Activated naive CD8-positive, alpha-beta T cell treated with anti-CD3 and anti-CD28 coated beads, Interleukin-2, amount 10 ng/mL, durations not matched to agents 7 days and 5 days (primary cell): ENCODE measurements around the gene DDAH2. TPM values are rescaled to one million over a fixed set of nuclear protein-coding genes. Genes with fewer than 3 reads are reported as not detected.

ENCODE experiments used
- ATAC-seq: fragments of 150-1000 bp; cut with Tn5 transposase; one replicate; pipeline ENCODE4 v1.10.0; 2021; ENCODE audit warnings: low read depth, moderate library complexity
- POLR2A ChIA-PET: fragments of 350-600 bp; sonication (Branson Sonifier 250); formaldehyde crosslinking; loops from one replicate; lab custom pipeline; 2021; ENCODE audit warnings: antibody characterized with exemption; lab: Charles Lee
- DNase-seq: peaks from one replicate; pipeline ENCODE4 v3.0.0; 2021
- H3K27ac Mint-ChIP-seq: one replicate; pipeline ENCODE4 v1.8.0; 2022; ENCODE audit warnings: mild to moderate bottlenecking, mixed read lengths
- H3K27me3 Mint-ChIP-seq: one replicate; pipeline ENCODE4 v1.8.0; 2022; ENCODE audit warnings: mild to moderate bottlenecking, moderate library complexity, mixed read lengths
- H3K36me3 Mint-ChIP-seq: one replicate; pipeline ENCODE4 v1.8.0; 2021; ENCODE audit warnings: mild to moderate bottlenecking, mixed read lengths
- H3K4me1 Mint-ChIP-seq: one replicate; pipeline ENCODE4 v1.8.0; 2021; ENCODE audit warnings: mixed read lengths
- H3K4me3 Mint-ChIP-seq: one replicate; pipeline ENCODE4 v1.8.0; 2022; ENCODE audit warnings: mild to moderate bottlenecking, moderate library complexity, mixed read lengths
- H3K9me3 Mint-ChIP-seq: one replicate; pipeline ENCODE4 v1.8.0; 2021; ENCODE audit warnings: mixed read lengths
- total RNA-seq, 2 experiments: library from RNA; stranded (reverse); gene quantifications; one replicate each; pipeline ENCODE4 v1.2.3, GENCODE V29; 2021

The DDAH2 gene
- total RNA-seq, 2 experiments from 2014 or later: 28.3 to 29.1 TPM

GRCh38 chr6:31725502-31726350 lies 3.4 kb downstream of the DDAH2 start:
- POLR2A ChIA-PET: interaction anchor here (0.7 to 9.4 kb wide), 5 partner anchors 12 to 66 kb away, joined by 3 to 137 read pairs (median 3); partner anchors contain the start of genes ABHD16A, CLIC1, GPANK1 and MSH5
- H3K4me1 Mint-ChIP-seq: peaks cover 47% of the 10 kb centered on the region
- ATAC-seq: no peak
- peaks cover 24% of the 10 kb centered on the region for H3K36me3 Mint-ChIP-seq
- no peaks in the 10 kb centered on the region for H3K27me3 Mint-ChIP-seq
- H3K27ac Mint-ChIP-seq: peak overlapping the region; percentile 5
- no peak overlapping the region for H3K4me3 Mint-ChIP-seq
- DNase-seq: no peak
- no peaks in the 10 kb centered on the region for H3K9me3 Mint-ChIP-seq

GRCh38 chr6:31723980-31724691 lies 5.0 kb downstream of the DDAH2 start:
- Mint-ChIP-seq H3K27me3 (peaks cover 3% of the 10 kb centered on the region), H3K36me3 (peaks cover 16% of the 10 kb centered on the region), H3K27ac (peak overlapping the region; percentile 85), H3K4me3 (peak overlapping the region; percentile 69), H3K9me3 (no peaks in the 10 kb centered on the region), H3K4me1 (peaks cover 39% of the 10 kb centered on the region)
- ATAC-seq: no peak
- no peak for DNase-seq
- POLR2A ChIA-PET: interaction anchor here (1.0 to 9.4 kb wide), 7 partner anchors 10 to 103 kb away, joined by 3 to 137 read pairs (median 4); partner anchors contain the start of genes ABHD16A, CLIC1, GPANK1 and HSPA1B

- peaks cover 16% of the 10 kb centered on the region for H3K36me3 Mint-ChIP-seq
- H3K4me1 Mint-ChIP-seq: peaks cover 35% of the 10 kb centered on the region
- peak within 1 kb of the TSS; percentile 85 for H3K27ac Mint-ChIP-seq
- H3K27me3 Mint-ChIP-seq: peaks cover 3% of the 10 kb centered on the region
- H3K4me3 Mint-ChIP-seq: peak within 1 kb of the TSS; percentile 69
- ATAC-seq (peak; percentile 55), DNase-seq (peak; percentile 51)
- POLR2A ChIA-PET: interaction anchor here (0.9 to 9.4 kb wide), 9 partner anchors 9 to 104 kb away, joined by 3 to 137 read pairs (median 4); partner anchors contain the start of genes ABHD16A, CLIC1, GPANK1 and HSPA1B
- no peaks in the 10 kb centered on the region for H3K9me3 Mint-ChIP-seq
Observed at GRCh38 chr6:31723245-31723979, 5.7 kb downstream of the DDAH2 start, which contains the start of gene MPIG6B. TSS of gene MPIG6B (plus strand) at chr6:31723373. CDS start at chr6:31723384, 11 bp downstream.

- no peak for DNase-seq
- H3K4me1 Mint-ChIP-seq: peaks cover 27% of the 10 kb centered on the region
- H3K27me3 Mint-ChIP-seq: peaks cover 6% of the 10 kb centered on the region
- peaks cover 16% of the 10 kb centered on the region for H3K36me3 Mint-ChIP-seq
- ATAC-seq: no peak
- POLR2A ChIA-PET: interaction anchor here (0.7 to 2.6 kb wide), 5 partner anchors 8 to 498 kb away, joined by 3 to 8 read pairs (median 7); partner anchors contain the start of gene MSH5
- H3K27ac Mint-ChIP-seq: peak overlapping the region; percentile 42
- no peaks in the 10 kb centered on the region for H3K9me3 Mint-ChIP-seq
- H3K4me3 Mint-ChIP-seq: no peak overlapping the region
Observed at GRCh38 chr6:31722173-31722572, 6.9 kb downstream of the DDAH2 start.

GRCh38 chr6:31721351-31722020 lies 7.6 kb downstream of the DDAH2 start, which contains the start of gene LY6G6C:
TSS of gene LY6G6C (minus strand) at chr6:31721746. CDS start at chr6:31721679, 67 bp downstream.
- H3K36me3 Mint-ChIP-seq: peaks cover 10% of the 10 kb centered on the region
- POLR2A ChIA-PET: interaction anchor here (0.8 to 1.6 kb wide), 2 partner anchors 18 to 19 kb away, joined by 3 read pairs; partner anchors contain the start of genes ABHD16A and MSH5

GRCh38 chr6:31720196-31720770 lies 8.8 kb downstream of the DDAH2 start:
- ATAC-seq: no peak
- no peak overlapping the region for H3K27ac Mint-ChIP-seq
- H3K4me1 Mint-ChIP-seq: peaks cover 10% of the 10 kb centered on the region

More at GRCh38 chr6:31721351-31722020, 7.6 kb downstream of the DDAH2 start, which contains the start of gene LY6G6C:
- Mint-ChIP-seq H3K4me1 (peaks cover 20% of the 10 kb centered on the region), H3K27ac (peak within 1 kb of the TSS; percentile 42), H3K4me3 (no peak within 1 kb of the TSS), H3K27me3 (peaks cover 6% of the 10 kb centered on the region), H3K9me3 (no peaks in the 10 kb centered on the region)
- DNase-seq (no peak), ATAC-seq (no peak)

GRCh38 chr6:31719001-31719400 lies 10.1 kb downstream of the DDAH2 start:
- Mint-ChIP-seq H3K4me3 (no peak overlapping the region), H3K27ac (no peak overlapping the region), H3K4me1 (peaks cover 5% of the 10 kb centered on the region), H3K9me3 (no peaks in the 10 kb centered on the region), H3K27me3 (peaks cover 9% of the 10 kb centered on the region), H3K36me3 (no peaks in the 10 kb centered on the region)
- ATAC-seq: no peak
- POLR2A ChIA-PET: no interaction called here
- no peak for DNase-seq

More at GRCh38 chr6:31720196-31720770, 8.8 kb downstream of the DDAH2 start:
- H3K36me3 Mint-ChIP-seq: no peaks in the 10 kb centered on the region
- POLR2A ChIA-PET: interaction anchor here (1.6 kb wide), 1 partner anchor 17 kb away, joined by 3 read pairs; the partner anchor contains the start of gene ABHD16A
- H3K27me3 Mint-ChIP-seq: peaks cover 6% of the 10 kb centered on the region
- no peak overlapping the region for H3K4me3 Mint-ChIP-seq
- H3K9me3 Mint-ChIP-seq: no peaks in the 10 kb centered on the region
- DNase-seq: no peak

GRCh38 chr6:31718265-31718664 lies 10.8 kb downstream of the DDAH2 start:
- Mint-ChIP-seq H3K36me3 (no peaks in the 10 kb centered on the region), H3K27me3 (peaks cover 11% of the 10 kb centered on the region), H3K27ac (no peak overlapping the region), H3K9me3 (no peaks in the 10 kb centered on the region), H3K4me3 (no peak overlapping the region), H3K4me1 (peaks cover 4% of the 10 kb centered on the region)
- POLR2A ChIA-PET: interaction anchor here (0.6 kb wide), 1 partner anchor 14 kb away, joined by 3 read pairs; no protein-coding TSS in a partner anchor
- DNase-seq (no peak), ATAC-seq (no peak)

GRCh38 chr6:31717499-31718222 lies 11.4 kb downstream of the DDAH2 start:
- Mint-ChIP-seq H3K36me3 (no peaks in the 10 kb centered on the region), H3K4me1 (peaks cover 2% of the 10 kb centered on the region), H3K9me3 (no peaks in the 10 kb centered on the region), H3K27me3 (peaks cover 14% of the 10 kb centered on the region), H3K27ac (no peak overlapping the region), H3K4me3 (no peak overlapping the region)
- ATAC-seq (no peak), DNase-seq (no peak)
- POLR2A ChIA-PET: interaction anchor here (0.5 to 0.6 kb wide), 2 partner anchors 13 to 64 kb away, joined by 3 to 4 read pairs; no protein-coding TSS in a partner anchor

- ATAC-seq (no peak), DNase-seq (no peak)
- H3K27ac Mint-ChIP-seq: no peak within 1 kb of the TSS
- POLR2A ChIA-PET: interaction anchor here (0.6 to 1.4 kb wide), 2 partner anchors 9 to 257 kb away, joined by 3 to 4 read pairs; partner anchors contain the start of genes DXO and LY6G6F
- H3K4me1 Mint-ChIP-seq: peaks cover 15% of the 10 kb centered on the region
- H3K4me3 Mint-ChIP-seq: no peak within 1 kb of the TSS
- no peaks in the 10 kb centered on the region for H3K9me3 Mint-ChIP-seq
- H3K36me3 Mint-ChIP-seq: no peaks in the 10 kb centered on the region
- peaks cover 20% of the 10 kb centered on the region for H3K27me3 Mint-ChIP-seq
Observed at GRCh38 chr6:31715022-31715958, 13.8 kb downstream of the DDAH2 start, which contains the start of gene LY6G6D. TSS of gene LY6G6D (plus strand) at chr6:31715348. CDS start at chr6:31715356, 8 bp downstream.
